Neural crest cell (in vitro differentiated cells): ENCODE measurements around the gene CDKN2AIPNL. TPM values are rescaled to one million over a fixed set of nuclear protein-coding genes. Genes with fewer than 3 reads are reported as not detected.

Experiments
- DNase-seq: peaks from one replicate; pipeline ENCODE4 v3.0.0; 2021; ENCODE audit warnings: low read depth, mixed read lengths, low spot score
- H3K27ac Mint-ChIP-seq: one replicate; pipeline ENCODE4 v1.8.0; 2021; ENCODE audit warnings: mild to moderate bottlenecking, mixed read lengths; ENCODE audit not compliant: unreplicated experiment
- H3K27me3 Mint-ChIP-seq: 2 replicates; pipeline ENCODE4 v1.8.0; 2021; ENCODE audit warnings: low read depth, mild to moderate bottlenecking, mixed read lengths
- H3K36me3 Mint-ChIP-seq: 2 replicates; pipeline ENCODE4 v1.8.0; 2021; ENCODE audit warnings: low read depth, mild to moderate bottlenecking, mixed read lengths
- H3K4me1 Mint-ChIP-seq: 2 replicates; pipeline ENCODE4 v1.8.0; 2021; ENCODE audit warnings: mixed read lengths
- H3K4me3 Mint-ChIP-seq: one replicate; pipeline ENCODE4 v1.8.0; 2021; ENCODE audit warnings: mild to moderate bottlenecking, mixed read lengths
- H3K9me3 Mint-ChIP-seq: 2 replicates; pipeline ENCODE4 v1.8.0; 2021; ENCODE audit warnings: mixed read lengths
- CTCF ChIP-seq: fragments of 200-600 bp; sonication (generic); conservative IDR thresholded peaks from 2 replicates; pipeline ENCODE4 v1.5.0; 2021; ENCODE audit warnings: antibody characterized with exemption, mild to moderate bottlenecking
- total RNA-seq: library from RNA; stranded (reverse); gene quantifications from 2 replicates; pipeline ENCODE4 v1.2.1, GENCODE V29; 2021

The CDKN2AIPNL gene
- total RNA-seq, 1 donor from 2014 or later = 47.0 TPM

GRCh38 chr5:134437847-134438581, 26.3 kb upstream of the CDKN2AIPNL start:
- H3K9me3 Mint-ChIP-seq = no peaks in the 10 kb centered on the region
- no peak for TF ChIP-seq CTCF
- H3K27ac Mint-ChIP-seq = no peak overlapping the region
- no peaks in the 10 kb centered on the region for H3K27me3 Mint-ChIP-seq
- H3K36me3 Mint-ChIP-seq = no peaks in the 10 kb centered on the region
- no peak for DNase-seq
- H3K4me3 Mint-ChIP-seq = no peak overlapping the region
- H3K4me1 Mint-ChIP-seq = no peaks in the 10 kb centered on the region

- no peak overlapping the region for H3K4me3 Mint-ChIP-seq
- no peaks in the 10 kb centered on the region for H3K9me3 Mint-ChIP-seq
- H3K4me1 Mint-ChIP-seq = no peaks in the 10 kb centered on the region
- TF ChIP-seq CTCF = no peak
- no peak overlapping the region for H3K27ac Mint-ChIP-seq
- no peaks in the 10 kb centered on the region for H3K36me3 Mint-ChIP-seq
- DNase-seq = no peak
- H3K27me3 Mint-ChIP-seq = peaks cover 5% of the 10 kb centered on the region
Observed at GRCh38 chr5:134437340-134437846, 25.7 kb upstream of the CDKN2AIPNL start.

GRCh38 chr5:134436523-134437339, 25.1 kb upstream of the CDKN2AIPNL start:
- Mint-ChIP-seq H3K4me1 (no peaks in the 10 kb centered on the region), H3K27ac (no peak overlapping the region), H3K36me3 (no peaks in the 10 kb centered on the region), H3K27me3 (peaks cover 5% of the 10 kb centered on the region), H3K4me3 (no peak overlapping the region), H3K9me3 (no peaks in the 10 kb centered on the region)
- no peak for TF ChIP-seq CTCF
- no peak for DNase-seq

GRCh38 chr5:134435560-134435959, 23.9 kb upstream of the CDKN2AIPNL start:
- DNase-seq = no peak
- no peaks in the 10 kb centered on the region for H3K9me3 Mint-ChIP-seq
- no peak overlapping the region for H3K4me3 Mint-ChIP-seq
- no peak for TF ChIP-seq CTCF
- H3K27ac Mint-ChIP-seq = no peak overlapping the region
- peaks cover 5% of the 10 kb centered on the region for H3K27me3 Mint-ChIP-seq
- no peaks in the 10 kb centered on the region for H3K4me1 Mint-ChIP-seq
- H3K36me3 Mint-ChIP-seq = no peaks in the 10 kb centered on the region

- no peak for DNase-seq
- no peaks in the 10 kb centered on the region for H3K9me3 Mint-ChIP-seq
- no peak for TF ChIP-seq CTCF
- H3K36me3 Mint-ChIP-seq = no peaks in the 10 kb centered on the region
- no peak overlapping the region for H3K27ac Mint-ChIP-seq
- no peak overlapping the region for H3K4me3 Mint-ChIP-seq
- no peaks in the 10 kb centered on the region for H3K4me1 Mint-ChIP-seq
- H3K27me3 Mint-ChIP-seq = peaks cover 20% of the 10 kb centered on the region
Observed at GRCh38 chr5:134432677-134433359, 21.1 kb upstream of the CDKN2AIPNL start.
